GM18508 (cell line): ENCODE data around the gene LRCH1.

Experiments used
- ATAC-seq: cut with Tn5 transposase; IDR thresholded peaks from one replicate; pipeline ENCODE4 v1.9.1; 2021; ENCODE audit warnings: moderate number of reproducible peaks; ENCODE audit not compliant: insufficient read depth, unreplicated experiment

Gene LRCH1

DNA sequence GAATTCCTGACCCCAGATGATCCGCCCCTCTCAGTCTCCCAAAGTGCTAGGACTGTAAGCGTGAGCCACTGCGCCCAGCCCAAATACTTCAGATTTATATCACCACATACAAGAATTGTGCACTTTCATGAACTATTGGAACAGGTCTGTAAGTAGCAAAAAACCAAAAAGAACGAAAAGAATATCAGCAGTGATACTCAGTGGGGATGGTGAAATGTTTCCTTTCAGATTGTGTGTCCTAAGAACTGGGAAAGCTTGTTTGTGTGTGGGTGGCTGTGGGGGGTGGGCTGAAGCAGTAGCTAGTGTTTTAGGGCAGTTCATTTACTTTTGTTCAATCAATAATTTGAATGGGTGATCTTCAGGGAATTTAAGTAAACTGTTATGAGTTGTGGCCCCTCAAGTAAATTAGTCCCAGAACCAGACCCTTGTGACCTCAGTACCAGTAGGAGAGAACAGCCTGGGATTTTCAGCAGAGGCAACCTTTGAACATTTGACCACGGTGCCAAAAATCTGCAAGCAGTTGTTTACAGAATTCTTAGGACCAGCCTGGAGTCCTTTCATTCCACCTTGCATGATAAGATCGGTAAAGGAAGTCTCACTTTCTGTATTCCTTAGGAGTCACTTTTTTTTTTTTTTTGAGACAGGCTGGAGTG is 106.6 kb downstream of the LRCH1 start:
- no peak for ATAC-seq

DNA sequence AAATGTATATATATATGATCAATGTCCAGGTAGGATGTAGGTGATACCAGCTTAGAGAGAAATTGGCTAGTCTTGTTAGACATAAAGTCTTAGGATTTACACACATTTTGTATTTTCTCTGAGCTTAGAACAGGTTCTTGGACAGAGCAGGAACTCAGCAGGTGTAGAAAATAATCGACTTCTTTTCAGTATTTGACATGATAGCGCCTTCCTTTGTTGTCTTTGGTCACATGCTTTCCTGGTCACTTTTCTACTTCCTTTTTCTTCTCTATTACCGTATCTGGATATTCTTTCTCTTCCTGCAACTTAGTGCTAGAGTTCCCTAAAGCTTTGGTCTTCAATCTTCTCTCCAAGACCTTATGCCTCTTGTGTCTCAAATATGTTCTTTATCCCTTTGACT is 107.4 kb downstream of the LRCH1 start:
- ATAC-seq: no peak

DNA sequence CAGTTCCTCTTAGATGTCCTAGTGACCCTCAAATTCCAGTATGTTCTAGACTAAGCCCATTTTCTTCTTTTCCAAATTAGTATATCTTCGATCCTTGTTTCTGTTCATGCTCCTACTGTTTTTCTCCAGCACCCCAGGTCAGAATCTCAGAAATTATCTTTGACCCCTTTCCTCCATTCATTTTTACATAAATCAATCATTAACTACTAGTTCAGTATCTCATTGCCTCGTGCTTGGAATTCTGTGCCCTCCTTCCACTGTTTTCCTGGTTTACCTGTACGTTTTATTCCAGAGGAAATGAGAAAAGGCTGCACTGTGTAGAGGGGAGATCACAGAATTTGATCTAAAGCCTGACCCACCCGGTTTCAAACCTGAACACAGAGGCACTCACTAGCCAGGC is 107.9 kb downstream of the LRCH1 start:
- no peak for ATAC-seq

DNA sequence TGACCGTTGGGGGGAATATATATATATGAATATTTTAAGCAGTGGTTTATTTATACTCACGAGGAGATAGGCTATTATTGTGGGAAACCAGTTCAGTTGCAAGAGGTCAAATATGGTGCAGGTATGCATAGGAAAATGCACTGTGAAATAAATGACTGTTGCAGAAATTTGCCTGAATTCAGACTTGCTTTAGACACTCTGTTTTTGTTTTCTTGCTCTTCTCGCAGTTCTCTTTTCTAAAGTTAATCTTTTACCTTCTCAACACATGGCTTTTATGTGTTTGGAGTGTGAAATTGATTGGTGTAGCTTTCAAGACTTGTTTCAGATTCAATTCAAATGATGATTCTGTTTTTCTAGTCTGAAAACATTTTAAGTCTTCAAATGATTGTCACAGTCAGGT is 109.7 kb downstream of the LRCH1 start:
- ATAC-seq: peak; percentile 62

DNA sequence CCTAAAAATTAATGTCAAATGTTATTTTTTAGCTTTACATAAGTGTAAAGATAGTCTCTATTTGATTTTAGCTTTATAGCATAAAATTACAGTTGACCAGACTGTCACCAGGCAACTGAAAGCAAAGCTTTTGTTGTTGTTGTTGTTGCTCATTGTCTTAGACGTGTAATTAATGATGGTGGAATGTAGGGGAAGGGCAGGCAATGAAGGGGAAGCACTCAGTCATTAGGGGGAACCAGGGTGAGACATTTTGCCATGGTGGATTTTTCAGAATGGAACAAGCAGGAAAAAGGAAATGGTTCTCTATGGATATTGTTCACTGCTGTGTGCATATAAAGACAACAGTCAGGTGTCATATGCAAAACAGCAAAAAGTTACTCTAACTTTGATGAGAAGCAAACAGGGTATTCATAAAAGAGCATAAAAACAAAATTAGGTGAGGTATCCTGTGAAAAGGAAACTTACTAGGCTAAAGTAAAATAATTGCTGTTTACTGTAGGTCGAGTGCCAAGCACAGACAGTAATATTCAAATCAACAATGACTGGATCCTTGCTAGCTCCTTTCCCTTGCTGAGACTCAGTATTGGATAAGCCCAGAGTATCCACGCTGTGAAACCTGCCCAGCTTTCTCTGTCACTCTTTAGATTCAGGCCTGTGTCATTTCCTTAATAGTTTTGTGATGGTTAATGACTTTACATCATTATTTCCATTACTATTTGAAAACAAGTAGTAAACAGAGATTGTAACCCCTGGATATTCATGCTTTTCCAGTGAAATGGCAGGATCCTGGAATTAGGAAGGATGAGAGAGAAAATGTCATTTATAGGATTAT is 110.5 kb downstream of the LRCH1 start:
- ATAC-seq: no peak

DNA sequence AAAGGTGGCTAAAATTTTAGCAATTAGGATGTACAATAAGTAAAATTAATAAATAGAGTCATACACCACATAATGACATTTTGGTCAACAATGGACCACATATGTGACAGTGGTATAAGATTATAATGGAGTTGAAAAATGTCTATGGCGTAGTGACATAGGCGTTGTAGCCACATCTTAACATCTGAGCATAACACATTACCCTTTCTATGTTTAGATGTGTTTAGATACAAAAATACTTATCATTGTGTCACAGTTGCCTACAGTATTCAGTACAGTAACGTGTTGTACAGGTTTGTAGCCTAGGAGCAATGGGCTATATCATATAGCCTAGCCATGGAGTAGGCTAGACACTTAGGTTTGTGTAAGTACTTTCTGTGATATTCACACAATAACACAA is 111.2 kb downstream of the LRCH1 start:
- no peak for ATAC-seq

DNA sequence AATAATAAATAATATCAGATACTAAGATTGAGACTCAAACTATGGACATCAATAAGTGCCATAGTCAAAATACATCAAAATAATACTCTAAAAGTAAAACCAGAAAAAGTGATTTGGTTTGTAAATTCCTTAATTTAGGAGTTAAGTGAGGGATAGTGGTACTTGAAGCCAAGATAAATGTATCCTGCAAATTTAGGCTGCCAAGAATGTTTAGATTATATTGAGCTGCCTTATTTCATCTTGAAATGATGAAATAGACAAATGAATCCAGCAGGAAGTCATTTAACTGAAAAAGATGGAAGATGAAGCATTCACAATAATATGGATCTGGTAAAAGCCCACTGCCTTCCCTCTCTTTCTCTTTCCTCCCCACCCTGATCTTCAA is 112.3 kb downstream of the LRCH1 start:
- ATAC-seq: no peak

DNA sequence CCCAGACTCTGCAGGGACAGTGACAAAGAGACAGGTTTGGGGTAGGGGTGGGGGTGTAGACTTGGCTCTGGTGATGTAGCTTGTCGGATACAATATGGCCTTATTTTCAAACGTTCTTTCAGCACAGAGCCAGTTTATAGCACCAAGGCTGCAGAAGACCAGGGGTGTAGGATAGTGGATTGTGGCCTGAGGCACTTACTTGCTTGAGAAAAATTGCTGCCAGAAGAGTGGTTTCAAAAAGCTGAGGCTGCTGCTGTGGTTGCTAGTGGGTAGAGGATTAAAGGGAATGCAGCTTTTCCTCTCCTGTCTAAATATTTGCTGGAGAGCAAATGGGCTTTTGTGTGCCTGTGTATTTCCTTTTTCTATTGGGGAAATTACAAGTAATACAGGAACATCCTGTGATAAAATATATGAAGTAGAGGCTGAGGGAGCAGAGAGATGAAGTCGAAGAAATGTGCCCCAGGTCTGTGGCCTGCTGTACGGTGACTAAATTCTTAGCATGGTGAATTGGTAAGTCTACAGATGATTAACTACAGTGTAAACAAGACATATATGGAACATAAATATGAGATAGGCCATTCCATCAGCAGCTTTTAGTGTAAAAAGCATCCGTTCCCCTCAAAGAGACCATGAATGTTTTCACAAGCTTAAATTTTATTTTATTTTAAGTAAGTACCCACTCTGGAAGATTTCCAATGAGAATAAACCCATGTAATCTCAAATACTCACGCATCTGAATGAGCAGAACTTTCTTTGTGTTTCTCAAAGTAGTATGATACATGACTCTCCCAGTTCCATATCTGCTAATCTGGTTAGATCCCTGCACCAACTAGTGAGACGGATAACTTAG is 112.9 kb downstream of the LRCH1 start:
- ATAC-seq: no peak

DNA sequence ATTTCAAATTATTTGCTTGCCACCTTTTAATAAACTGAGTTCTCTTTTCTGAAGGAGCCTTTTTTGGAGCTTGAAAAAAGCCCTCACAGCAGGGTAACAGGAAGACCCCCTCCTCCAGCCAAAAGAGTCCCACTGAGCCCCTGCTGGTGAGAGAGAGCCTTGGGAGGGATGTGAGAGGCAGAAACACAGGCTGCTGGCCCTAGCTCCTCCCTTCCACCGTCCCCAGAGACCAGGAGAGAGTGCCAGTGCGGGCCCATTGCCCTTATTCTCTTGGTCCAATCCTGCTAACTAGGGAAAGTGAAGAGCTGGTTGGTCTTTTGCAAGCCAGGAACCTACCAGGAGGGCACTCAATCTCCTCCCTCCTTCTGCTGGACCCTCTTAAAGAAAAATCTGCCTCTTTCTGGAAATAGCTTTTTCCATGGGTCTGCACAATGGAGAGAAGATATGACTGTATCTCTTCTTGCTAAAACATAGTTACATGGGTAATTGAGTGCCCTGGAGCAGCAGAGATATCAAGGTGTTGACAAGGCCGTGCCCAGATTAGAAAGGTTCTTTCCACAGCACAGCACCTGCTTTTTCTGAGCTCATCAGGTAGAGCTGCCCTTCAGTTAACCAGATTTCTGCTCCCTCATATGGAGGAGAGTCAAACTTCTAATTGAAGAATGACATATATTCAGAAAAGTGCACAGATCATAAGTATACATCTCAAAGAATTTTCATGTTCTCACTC is 113.9 kb downstream of the LRCH1 start:
- no peak for ATAC-seq

DNA sequence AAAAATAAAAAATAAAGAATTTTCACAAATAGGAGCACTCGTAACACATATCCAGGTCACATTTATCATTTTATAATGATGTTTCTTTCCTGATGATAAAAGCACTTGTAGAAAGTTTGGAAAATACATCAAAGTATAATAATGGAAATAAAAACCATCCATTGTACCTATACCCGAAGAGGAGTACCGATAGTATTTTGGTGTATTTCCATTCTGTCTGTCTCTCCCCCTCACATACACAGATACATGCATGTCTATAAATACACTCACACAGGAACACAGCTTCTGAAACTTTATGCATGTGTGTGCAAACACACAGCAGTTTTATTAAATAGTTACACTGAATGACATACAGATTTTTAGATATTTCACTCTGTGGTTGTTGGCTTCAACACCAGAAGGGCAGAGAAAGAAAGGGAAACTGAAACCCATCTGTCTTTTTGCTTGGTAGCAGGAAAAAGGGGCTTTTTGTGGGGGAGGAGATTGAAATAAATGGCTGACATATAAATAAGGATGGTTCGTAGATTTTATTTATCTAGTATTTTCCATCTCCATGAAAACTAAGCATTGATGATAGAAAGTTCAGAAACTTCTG is 114.8 kb downstream of the LRCH1 start:
- no peak for ATAC-seq

DNA sequence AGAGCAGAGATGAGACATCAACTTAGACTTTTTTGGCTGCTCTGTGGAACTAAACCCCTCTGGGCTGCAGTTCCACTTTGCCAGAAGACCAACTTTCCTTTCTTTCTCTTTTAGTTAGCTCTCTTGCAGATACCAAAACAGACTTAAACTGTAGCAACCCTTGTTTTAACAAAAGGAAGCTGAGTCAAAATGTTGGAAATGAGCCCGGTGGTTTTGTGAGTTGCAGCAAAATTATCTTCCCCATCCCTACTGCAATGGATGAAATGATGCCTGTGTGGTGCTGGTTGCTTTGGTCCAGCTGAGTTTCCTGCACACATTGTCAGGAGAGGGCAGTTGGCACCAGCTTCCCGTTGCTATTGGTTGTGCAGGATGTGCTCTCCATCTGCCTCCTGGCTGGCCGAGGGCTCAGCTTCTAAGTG is 115.3 kb downstream of the LRCH1 start:
- ATAC-seq: no peak

DNA sequence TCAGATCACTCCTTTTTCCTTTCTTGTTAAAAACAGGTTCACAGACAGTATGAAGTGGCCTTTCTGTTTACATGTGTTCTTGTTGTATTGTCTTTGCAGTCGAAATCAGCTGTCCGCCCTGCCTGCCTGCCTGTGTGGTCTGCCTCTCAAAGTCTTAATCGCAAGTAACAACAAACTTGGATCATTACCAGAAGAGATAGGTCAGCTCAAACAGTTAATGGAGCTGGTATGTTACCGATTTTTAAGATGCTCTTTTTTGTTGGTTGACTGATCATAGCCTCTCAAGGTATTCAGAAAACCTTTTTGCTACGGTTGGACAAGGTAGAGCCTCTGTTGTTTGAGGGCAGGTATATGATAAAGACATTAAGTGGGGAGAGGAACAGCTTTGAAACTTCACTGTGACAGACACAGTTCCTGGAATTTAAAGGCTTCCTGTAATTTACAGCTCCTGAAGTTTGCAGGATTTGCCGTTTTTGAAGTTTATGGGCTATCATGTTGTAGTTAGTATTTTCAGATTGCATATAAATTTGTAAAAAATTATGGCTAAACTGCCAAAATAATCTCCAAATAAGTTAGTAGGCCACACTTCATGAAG is 116.1 kb downstream of the LRCH1 start:
- ATAC-seq: no peak

DNA sequence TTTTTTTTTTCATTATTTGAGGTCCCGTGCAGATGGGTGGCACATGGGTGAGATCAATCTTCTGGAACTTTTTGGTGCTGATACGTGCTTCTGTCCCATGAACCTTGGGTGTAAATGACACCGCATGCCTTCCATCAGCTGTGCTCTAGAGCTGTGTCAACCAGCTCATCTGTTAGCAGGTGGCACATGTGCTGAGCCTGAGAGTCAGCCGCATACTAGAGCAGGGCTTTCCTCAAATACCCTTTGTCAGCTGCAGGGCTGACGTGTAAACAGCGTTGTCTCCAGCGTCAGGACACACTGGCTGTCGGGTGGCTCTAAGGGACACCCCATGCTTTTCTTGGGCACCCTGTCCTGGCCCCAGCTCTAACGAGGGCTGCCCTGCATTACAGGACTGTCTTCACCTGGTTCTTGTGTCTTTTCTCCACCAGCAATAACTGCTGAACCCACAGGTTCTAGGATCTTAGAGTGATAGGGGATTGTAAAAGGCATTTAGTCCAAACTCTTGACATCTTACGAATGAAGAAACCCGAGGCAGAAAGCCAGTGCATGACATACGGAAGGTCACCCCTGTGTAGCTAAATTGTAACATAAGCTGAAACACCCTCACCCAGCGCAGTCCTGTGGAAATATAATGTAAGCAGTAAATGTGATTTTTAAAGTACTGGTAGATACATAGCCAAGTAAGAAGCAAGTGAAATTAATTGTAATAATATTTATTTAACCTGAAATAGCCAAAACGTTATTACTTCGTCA is 119.5 kb downstream of the LRCH1 start:
- no peak for ATAC-seq

DNA sequence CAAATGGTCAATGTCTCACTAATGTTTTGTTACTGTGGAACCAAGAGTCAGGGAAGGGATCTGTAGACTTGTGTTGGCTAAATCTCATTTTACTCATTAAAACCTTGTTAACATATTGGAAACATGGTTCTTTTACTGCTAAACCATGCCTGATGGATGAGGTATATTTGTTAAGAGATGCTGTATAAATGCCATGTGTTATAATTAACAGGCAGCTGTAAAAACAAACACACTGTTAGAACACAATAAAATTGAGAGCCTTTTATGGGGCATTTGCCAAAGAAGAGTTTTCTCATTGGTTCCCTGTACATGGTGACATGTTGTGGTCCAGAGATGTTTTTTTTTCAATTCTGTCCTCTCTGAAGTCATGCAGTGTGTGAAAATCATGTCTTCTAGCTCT is 122.0 kb downstream of the LRCH1 start:
- no peak for ATAC-seq

DNA sequence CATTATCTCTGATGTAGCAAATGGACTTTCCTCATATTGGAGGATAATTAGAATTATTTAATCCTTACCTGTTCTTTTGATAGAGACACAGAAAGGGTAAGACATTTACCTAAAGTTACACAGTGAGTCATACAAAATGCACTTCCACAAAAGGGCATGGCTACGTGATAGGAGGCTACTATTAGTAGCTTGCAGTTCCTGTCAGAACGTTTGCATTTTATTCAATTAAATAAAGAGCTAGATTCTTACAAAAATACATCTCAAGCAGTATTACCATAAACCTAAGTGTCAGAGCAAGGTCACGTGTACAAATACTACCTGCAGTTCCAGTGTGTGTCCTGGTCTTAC is 123.4 kb downstream of the LRCH1 start:
- ATAC-seq: no peak

DNA sequence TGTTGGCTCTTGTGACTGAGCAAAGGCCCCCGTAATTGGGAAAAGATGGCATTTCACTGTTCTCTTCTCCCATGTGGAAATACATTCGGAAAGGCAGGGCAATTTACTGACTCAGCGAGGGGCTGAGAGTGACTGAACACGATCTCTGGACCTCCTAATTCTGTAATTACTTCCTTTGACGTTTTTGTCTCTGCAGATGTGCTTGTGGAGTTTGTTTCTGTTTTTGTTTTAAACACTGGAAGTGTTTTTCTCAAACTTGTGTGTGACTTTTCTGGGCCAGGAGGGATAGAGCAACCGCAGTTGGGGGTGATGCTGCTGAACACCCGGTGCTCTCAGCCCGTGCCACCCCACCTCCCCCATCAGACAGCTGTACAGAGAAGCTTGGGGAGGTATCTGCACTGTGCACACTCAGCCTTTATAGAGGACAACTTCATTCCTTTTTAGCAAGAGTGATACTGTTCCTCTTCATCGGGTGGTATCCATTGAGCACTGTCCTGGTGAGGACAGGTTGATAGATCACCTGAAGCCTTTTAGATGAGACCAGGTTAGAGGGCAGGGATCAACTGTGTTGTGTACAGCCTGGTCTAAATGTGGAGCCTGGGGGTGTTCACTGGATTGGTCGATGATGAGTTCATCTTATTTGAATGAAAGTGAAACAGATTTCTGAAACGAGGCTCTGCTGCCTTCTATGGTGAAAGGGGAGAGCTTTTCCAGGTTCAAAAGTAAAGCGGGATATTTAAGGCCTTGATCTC is 126.6 kb downstream of the LRCH1 start:
- ATAC-seq: peak; percentile 73

DNA sequence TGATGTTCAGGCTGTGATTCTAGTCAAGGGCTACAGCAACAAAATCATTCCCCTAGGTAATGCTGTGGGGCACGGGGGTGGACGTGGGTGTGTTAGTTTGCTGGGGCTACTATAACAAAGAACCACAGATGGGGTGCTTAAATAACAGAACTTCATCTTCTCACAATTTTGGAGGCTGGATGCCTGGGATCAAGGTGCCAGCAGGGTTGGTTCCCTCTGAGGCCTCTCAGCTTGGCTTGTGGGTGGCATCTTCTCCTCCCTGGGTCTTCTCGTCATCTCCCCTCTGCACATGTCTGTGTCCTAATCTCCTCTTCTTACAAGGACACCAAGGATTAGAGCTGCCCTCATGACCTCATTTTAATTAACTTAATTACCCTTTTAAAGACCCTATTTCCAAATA is 129.0 kb downstream of the LRCH1 start:
- no peak for ATAC-seq

DNA sequence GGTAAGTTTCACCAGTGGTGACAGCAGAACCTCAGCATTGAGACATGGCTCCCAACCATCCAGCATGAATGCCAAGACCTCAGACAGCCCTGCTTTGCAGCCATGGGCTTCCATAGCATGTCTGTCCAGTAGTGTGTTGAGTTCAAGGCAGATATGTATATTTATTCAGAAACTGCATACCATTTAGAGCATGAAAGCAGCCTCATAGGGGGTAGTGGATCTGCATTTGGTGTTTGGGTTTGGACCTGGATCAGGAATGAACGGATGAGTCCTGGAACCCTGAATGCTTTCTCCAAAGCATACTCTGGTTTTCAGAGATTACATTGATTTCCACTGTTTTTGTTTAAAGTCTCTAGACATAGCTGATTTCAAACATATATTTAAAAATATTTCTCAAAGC is 129.7 kb downstream of the LRCH1 start:
- ATAC-seq: no peak
